Activated T-cell treated with anti-CD3 and anti-CD28 coated beads, Interleukin-2, amount 50 U/mL, for 4 hours (primary cell): ENCODE measurements around the gene PRKCE. TPM values are rescaled to one million over a fixed set of nuclear protein-coding genes. Genes with fewer than 3 reads are reported as not detected.
A peak's percentile ranks its signal among the peaks of the same experiment; 100 is the strongest.

Experiments used
- ATAC-seq, 2 donors: fragments of 200-7000 bp; cut with Tn5 transposase; one replicate each; pipeline ENCODE4 v1.10.0; 2021
- DNase-seq: peaks from one replicate; pipeline ENCODE4 v3.0.0-alpha.2; 2020
- H3K27me3 Mint-ChIP-seq: one replicate; pipeline ENCODE4 v1.8.0; 2021; ENCODE audit warnings: low read depth, mixed read lengths
- H3K36me3 Mint-ChIP-seq: one replicate; pipeline ENCODE4 v1.8.0; 2022; ENCODE audit warnings: mixed read lengths; ENCODE audit not compliant: insufficient read depth
- H3K4me1 Mint-ChIP-seq: one replicate; pipeline ENCODE4 v1.8.0; 2021; ENCODE audit warnings: low read depth, mixed read lengths
- H3K4me3 Mint-ChIP-seq: one replicate; pipeline ENCODE4 v1.8.0; 2021; ENCODE audit warnings: mild to moderate bottlenecking, moderate library complexity, mixed read lengths
- H3K9me3 Mint-ChIP-seq: one replicate; pipeline ENCODE4 v1.8.0; 2021; ENCODE audit warnings: mixed read lengths
- total RNA-seq, 3 donors: library from RNA; stranded (reverse); gene quantifications; one replicate each; pipeline ENCODE4 v1.2.1, GENCODE V29; 2021

Gene PRKCE
- total RNA-seq, 3 donors from 2014 or later, result 9.1 to 9.5 (median 9.2) TPM

DNA sequence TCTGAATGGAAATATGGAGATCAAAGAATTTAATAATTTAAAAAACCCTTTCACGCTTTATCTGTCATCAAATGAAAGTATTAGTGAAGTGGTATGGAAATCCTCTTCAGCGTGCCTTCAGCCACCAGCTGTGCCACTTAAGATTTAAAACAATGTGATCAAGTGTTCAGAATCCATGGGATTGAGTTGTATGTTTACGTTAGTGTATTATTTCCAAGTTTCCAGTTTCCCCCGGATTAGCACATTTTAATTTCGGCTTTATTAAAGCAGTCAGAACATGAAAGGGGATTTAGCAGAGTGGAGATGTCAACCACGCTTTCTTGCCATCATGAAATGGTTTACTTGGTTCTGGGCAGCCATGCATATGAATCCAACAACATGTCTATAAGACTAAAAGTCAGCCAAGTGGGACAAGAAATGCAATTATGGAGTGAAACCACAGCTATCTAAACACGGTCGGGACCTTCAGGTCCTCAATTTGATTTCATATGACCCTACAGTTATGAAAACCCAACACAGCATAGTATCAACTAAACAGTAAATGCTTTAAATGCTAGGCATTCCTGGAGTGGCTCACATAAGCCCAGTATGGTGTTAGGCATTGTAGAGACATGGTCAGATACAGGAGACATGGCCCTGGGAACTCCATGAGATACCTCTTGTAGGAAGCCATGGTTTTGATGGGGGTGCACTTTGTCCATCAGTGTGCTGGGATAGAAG is 420.8 kb downstream of the PRKCE start:
- Mint-ChIP-seq H3K4me1 (peaks cover 6% of the 10 kb centered on the region), H3K27me3 (no peaks in the 10 kb centered on the region)
- no peak for ATAC-seq

DNA sequence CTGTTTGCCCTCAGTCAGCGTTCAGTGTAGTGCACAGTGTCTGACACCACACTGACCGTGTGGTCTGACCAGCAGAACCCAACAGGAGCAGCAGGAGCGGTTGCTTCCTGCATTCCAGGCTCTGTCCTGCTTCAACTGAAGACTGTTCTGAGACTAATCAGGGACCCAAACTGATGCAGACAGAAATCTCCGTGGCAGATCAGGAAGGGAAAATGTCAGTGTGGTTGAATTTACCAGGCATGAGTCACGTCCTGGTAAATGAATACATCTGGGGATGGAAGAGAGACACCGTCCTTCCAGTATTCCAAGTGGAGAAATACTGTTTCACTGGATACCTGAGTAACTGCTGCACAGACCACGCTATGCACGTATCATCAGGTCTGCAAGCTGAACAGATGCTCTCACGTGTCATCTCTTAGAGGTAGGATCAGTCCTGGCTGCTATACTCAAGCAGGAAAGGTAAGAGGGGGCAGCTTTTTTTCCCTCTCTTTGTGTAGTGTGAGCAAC is 422.1 kb downstream of the PRKCE start:
- Mint-ChIP-seq H3K4me3 (no peak overlapping the region), H3K27me3 (no peaks in the 10 kb centered on the region), H3K9me3 (no peaks in the 10 kb centered on the region), H3K36me3 (peaks cover 4% of the 10 kb centered on the region), H3K4me1 (no peaks in the 10 kb centered on the region)
- DNase-seq (no peak), ATAC-seq (no peak)

More for the DNA sequence above, 420.8 kb downstream of the PRKCE start:
- Mint-ChIP-seq H3K4me3 (no peak overlapping the region), H3K9me3 (no peaks in the 10 kb centered on the region), H3K36me3 (peaks cover 4% of the 10 kb centered on the region)
- no peak for DNase-seq

DNA sequence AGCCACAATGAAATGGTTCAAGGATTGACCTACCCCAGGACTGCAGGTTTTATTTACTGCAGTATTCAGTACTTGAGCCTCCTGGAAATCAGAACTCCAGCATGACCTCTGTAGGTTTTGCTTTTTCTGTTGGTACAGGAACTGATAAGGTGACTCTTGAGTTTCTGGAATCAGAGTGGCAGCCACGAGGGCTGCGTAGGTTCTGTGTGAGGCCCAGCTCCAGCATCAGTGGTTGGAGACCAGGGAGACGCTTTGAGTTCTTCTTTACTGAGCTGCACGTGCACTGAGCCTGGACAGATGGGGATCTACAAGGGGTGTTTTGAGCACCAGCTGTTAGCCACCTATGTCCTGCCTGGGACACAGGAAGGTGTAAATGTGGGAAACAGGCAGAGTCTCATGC is 423.0 kb downstream of the PRKCE start:
- no peaks in the 10 kb centered on the region for H3K4me1 Mint-ChIP-seq
- H3K4me3 Mint-ChIP-seq, result no peak overlapping the region
- ATAC-seq, result no peak
- peaks cover 4% of the 10 kb centered on the region for H3K36me3 Mint-ChIP-seq
- no peaks in the 10 kb centered on the region for H3K9me3 Mint-ChIP-seq
- no peaks in the 10 kb centered on the region for H3K27me3 Mint-ChIP-seq
- no peak for DNase-seq

DNA sequence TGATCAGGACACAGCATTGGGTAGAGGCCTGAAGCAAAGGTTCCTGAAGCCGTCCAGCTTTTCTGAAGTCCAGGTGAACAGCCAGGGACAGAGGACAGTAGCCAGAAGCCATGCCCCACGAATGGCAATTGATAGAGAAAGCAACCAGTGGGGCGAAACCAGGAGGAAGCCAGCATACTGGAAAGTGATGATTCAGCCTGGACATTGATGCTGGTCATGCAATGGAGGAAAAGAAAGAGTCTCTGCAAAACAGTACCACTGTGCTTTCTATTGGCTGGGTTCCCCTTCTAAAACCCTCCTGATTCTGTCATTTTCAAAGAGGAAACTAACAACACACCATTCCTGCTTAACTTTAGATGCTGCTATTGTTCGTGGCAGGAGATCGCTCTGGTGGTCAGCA is 424.4 kb downstream of the PRKCE start:
- no peaks in the 10 kb centered on the region for H3K27me3 Mint-ChIP-seq
- H3K36me3 Mint-ChIP-seq, result peaks cover 5% of the 10 kb centered on the region
- H3K9me3 Mint-ChIP-seq, result no peaks in the 10 kb centered on the region
- peaks cover 3% of the 10 kb centered on the region for H3K4me1 Mint-ChIP-seq
- no peak for DNase-seq
- ATAC-seq, result no peak
- no peak overlapping the region for H3K4me3 Mint-ChIP-seq

DNA sequence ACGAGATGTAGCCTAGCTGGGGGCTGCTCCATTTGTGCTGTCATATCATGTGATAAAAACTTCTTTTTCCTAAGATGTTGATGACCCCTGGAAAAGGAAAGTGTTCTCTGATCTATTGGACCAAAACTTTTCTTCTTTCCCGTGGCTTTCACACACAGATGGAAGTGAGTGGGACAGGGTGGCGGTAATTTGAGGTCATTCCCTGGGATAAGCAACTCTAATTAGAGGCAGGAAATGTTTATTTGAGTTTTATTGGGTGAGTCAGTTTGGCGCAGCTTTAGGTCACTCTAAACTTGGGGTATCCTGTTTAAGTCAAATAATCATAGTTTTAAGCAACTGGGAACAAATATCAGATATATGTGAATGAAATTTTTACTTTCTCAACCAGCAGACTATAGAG is 424.8 kb downstream of the PRKCE start:
- H3K4me1 Mint-ChIP-seq, result peaks cover 3% of the 10 kb centered on the region

DNA sequence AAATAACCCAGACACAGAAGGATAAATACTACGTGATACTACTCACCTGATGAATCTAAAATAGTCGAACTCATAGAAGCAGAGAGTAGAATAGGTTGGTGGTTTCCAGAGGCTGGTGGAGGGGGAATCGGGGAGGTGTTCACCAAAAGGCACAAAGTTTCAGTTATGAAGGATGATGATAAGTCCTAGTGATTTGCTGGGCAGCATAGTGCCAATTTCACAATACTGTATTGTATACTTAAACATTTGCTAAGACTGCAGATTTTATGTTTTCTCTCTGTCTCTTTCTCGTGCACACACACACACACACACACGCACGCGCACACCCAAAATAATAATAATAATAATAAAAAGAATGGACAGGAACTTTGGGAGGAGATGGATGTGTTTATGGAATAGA is 425.4 kb downstream of the PRKCE start:
- Mint-ChIP-seq H3K4me1 (peaks cover 3% of the 10 kb centered on the region), H3K36me3 (peaks cover 5% of the 10 kb centered on the region), H3K4me3 (no peak overlapping the region), H3K27me3 (no peaks in the 10 kb centered on the region), H3K9me3 (no peaks in the 10 kb centered on the region)
- no peak for ATAC-seq
- DNase-seq, result no peak

More for the DNA sequence above, 424.8 kb downstream of the PRKCE start:
- Mint-ChIP-seq H3K9me3 (no peaks in the 10 kb centered on the region), H3K4me3 (no peak overlapping the region), H3K36me3 (peaks cover 5% of the 10 kb centered on the region), H3K27me3 (no peaks in the 10 kb centered on the region)
- no peak for DNase-seq
- ATAC-seq, result no peak

DNA sequence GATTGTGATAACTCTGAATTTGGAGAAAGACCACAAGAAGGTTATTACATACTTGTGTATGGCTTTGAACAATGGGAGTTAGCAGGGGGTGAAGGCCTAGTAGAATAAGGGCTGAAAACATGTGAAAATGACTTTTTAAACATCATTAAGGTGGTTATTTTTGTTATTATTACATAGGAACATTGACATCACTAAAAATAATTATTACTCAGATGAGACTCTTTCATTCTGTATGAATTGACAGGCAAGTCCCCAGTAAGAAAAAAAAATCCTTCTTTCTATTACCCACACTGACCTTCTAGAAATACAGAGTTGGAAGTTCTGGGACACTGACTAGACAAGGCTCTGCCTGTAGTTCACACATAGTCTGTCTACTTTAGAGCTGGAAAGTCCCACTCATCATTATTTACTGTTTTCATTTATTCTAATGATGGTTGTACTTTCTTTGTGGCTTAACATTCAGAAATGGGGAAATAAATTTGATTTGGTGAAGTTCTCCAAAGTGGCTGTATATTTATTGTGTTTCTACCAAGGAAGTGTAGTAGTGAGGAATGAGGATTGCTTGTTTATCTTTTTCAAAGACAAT is 426.1 kb downstream of the PRKCE start:
- DNase-seq (no peak), ATAC-seq (no peak)
- no peak overlapping the region for H3K4me3 Mint-ChIP-seq
- no peaks in the 10 kb centered on the region for H3K27me3 Mint-ChIP-seq
- H3K9me3 Mint-ChIP-seq, result no peaks in the 10 kb centered on the region
- H3K4me1 Mint-ChIP-seq, result peaks cover 9% of the 10 kb centered on the region
- peaks cover 5% of the 10 kb centered on the region for H3K36me3 Mint-ChIP-seq

DNA sequence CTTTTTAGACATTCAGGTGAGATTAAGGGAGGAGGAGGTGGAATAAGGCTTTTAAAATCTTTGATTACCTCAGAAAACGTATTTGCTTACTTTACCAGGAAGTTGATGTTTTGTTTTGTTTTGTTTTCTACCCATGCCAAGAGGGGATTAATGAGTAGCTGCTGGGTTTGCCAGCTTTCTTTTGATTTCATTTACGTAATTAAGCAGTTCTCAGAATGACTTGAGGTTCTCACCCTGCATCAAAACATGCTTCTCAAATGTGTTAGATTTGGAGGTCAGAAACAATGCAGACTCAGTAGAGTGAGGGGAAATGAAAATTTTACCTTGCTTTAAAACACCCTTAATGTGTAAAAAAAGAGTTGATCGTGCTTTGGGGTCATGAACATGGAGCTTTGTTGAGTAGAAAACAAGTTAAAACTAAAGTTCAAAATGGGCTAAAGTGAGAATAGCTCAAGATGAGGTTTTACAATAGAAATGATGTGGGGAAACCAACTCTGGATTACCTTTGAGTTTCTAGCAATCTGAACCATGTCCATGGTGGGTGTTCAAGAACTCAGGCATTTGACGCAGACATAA is 428.6 kb downstream of the PRKCE start:
- Mint-ChIP-seq H3K4me1 (peaks cover 9% of the 10 kb centered on the region), H3K4me3 (no peak overlapping the region), H3K9me3 (no peaks in the 10 kb centered on the region), H3K36me3 (peaks cover 5% of the 10 kb centered on the region), H3K27me3 (no peaks in the 10 kb centered on the region)
- ATAC-seq, result peak in 1 of 2 donors; percentile 46
- no peak for DNase-seq

DNA sequence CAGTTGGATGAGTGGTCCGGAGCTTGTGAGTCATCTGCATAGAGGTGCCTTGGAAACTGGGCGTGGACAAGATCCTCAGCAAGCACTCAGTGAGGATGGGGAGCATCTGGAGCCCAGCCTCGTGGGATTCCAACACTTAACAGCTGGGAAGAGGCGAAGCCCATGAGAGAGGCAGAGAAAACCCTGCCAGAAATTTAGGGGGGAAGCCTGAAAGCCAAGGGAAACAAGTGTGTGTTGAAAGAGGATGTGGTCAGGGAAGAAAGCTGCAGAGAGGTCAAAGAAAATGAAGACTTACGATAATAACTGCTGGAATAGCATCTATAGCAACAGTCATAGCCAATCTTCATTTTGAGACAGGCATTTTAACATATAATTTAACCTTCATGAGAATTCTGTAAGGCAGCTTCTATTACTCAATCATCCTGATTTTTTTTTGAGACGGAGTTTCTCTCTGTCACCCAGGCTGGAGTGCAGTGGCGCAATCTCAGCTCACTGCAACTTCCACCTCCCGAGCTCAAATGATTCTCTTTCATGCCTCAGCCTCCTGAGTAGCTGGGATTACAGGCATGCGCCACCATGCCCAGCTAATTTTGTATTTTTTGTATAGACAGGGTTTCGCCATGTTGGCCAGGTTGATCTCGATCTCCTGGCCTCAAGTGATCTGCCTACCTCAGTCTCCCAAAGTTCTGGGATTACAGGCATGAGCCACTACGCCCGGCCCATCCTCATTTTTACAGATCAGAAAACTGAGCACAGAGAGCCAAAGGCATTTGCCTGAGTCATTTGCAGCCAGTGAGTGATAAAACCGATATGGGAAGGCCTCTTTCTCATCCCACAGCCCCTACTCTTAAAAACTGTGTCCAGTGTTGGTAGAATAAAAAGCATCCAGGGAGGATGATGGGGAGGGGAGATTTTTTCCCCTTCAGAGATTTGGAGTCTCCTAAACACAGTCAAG is 431.3 kb downstream of the PRKCE start:
- no peak for ATAC-seq
- DNase-seq, result no peak
- Mint-ChIP-seq H3K27me3 (no peaks in the 10 kb centered on the region), H3K4me1 (peaks cover 9% of the 10 kb centered on the region), H3K4me3 (no peak overlapping the region), H3K36me3 (peaks cover 20% of the 10 kb centered on the region), H3K9me3 (no peaks in the 10 kb centered on the region)

DNA sequence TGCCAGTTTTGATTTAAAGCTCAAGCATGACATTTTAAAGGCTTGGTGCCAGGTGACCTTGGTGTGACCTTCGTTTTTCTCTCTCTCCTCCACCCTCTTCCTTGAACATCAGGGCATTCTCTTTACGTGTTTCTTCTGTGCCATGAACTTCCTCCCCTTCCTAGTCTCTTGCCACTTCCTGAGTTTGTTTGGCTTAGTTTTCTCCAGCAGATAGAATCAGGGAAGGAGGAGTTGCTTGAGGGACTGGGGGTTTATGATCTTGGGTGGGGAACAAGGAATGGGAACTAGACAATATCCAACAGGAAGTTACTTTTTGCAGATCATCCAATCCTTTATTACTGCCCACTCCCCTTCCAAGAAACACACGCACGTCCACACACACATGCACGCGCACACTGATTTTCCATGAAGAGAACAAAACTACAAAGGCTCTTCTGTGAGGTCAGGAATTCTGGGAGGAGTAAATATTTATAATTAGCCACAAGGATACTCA is 435.1 kb downstream of the PRKCE start:
- no peaks in the 10 kb centered on the region for H3K27me3 Mint-ChIP-seq

DNA sequence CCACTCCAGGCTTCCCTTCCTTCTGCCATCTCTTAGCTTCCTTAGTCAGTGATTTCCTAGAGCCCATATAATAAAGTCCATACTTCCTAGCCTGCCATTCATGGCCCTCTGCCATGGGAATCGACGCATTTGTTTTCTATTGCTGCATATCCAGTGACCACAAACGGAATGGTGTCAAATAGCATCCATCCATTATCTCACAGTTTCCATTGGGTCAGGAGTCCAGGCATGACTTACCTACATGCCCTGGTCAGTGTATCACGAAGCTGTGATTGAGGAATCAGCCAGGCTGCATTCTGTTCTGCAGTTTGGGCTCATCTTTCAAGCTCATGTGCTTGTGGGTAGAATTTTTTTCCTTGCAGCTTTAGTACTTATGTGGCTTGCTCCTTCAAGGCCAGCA is 436.0 kb downstream of the PRKCE start:
- Mint-ChIP-seq H3K4me1 (peaks cover 4% of the 10 kb centered on the region), H3K36me3 (peaks cover 32% of the 10 kb centered on the region), H3K9me3 (no peaks in the 10 kb centered on the region), H3K4me3 (no peak overlapping the region), H3K27me3 (no peaks in the 10 kb centered on the region)
- ATAC-seq, result no peak
- DNase-seq, result no peak

More for the DNA sequence above, 435.1 kb downstream of the PRKCE start:
- ATAC-seq (no peak), DNase-seq (no peak)
- no peaks in the 10 kb centered on the region for H3K9me3 Mint-ChIP-seq
- peaks cover 32% of the 10 kb centered on the region for H3K36me3 Mint-ChIP-seq
- no peak overlapping the region for H3K4me3 Mint-ChIP-seq
- peaks cover 7% of the 10 kb centered on the region for H3K4me1 Mint-ChIP-seq

DNA sequence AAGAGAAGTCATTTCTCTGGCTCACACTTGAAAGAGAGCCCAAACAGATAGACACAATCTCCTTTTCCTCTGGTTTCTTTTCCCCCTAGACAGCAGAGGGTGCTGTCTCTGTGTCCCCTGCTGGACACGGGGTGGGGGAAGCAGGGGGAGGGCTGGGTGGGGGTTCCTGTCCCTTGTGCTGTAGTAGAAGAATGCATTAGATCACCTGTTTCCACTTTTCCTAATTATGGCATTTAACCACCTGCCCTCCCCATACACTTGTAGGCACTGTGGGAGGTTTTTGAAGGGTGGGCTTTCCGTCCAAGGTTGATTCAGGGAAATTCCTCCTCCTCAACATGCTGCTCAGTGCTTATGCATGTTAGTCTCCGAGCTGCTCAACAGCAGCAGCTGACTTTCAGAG is 439.5 kb downstream of the PRKCE start:
- DNase-seq (no peak), ATAC-seq (no peak)
- Mint-ChIP-seq H3K36me3 (peaks cover 38% of the 10 kb centered on the region), H3K4me1 (peaks cover 3% of the 10 kb centered on the region), H3K27me3 (no peaks in the 10 kb centered on the region), H3K4me3 (no peak overlapping the region), H3K9me3 (peaks cover 5% of the 10 kb centered on the region)

DNA sequence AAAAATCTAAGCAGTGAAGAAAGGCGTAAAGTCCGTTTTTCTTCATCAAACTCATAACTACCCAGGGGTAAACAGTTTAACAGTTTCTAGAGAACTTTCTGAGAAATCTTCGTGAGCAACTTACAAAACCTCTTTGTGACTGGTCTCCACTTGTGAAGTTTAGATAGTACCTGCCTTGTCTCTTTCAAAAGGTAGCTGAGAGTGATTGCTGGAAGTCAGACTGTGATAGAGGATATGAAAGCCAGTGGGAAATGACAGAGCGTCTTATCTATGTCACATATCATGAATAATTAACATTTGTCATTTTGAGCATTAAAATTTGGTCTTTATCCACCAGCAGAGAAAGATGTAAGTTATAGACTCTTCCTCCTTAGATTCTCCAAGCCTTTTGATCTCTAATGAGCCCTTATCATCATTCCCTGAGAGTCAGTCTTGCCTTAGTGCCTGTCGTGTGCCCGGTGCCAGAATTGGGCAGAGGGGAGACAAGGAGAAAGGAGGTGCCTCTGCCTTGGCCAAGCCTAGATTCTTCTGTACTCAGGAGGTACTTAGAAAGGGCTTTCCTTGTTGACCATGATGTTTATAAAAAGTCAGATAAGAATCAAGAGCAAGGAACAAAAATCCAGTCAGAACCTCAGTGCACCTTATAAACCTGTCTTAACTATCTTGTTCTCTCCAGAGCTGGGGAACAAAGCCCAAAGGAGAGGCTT is 440.6 kb downstream of the PRKCE start:
- Mint-ChIP-seq H3K4me1 (peaks cover 3% of the 10 kb centered on the region), H3K4me3 (no peak overlapping the region), H3K9me3 (peaks cover 5% of the 10 kb centered on the region), H3K36me3 (peaks cover 32% of the 10 kb centered on the region), H3K27me3 (no peaks in the 10 kb centered on the region)
- no peak for DNase-seq
- peak in 1 of 2 donors; percentile 37 for ATAC-seq
